ENCODE data around the gene EYA2.

GRCh38 chr20:46936415-46937156 lies 41.9 kb downstream of the EYA2 start:
- TF ChIP-seq CTCF (IDR thresholded peaks at IDR 0.05) (no peak), POLR2A (IDR thresholded peaks at IDR 0.05) (no peak), POLR2AphosphoS5 (IDR thresholded peaks at IDR 0.05) (no peak)

Measured in prostate gland (tissue), 2 donors.